CD4-positive, alpha-beta T cell treated with Interleukin-4 for 4 hours (primary cell): ENCODE results near the gene SREBF1.
A peak's percentile ranks its signal among the peaks of the same experiment; 100 is the strongest.

Source experiments
- DNase-seq: peaks from one replicate; pipeline ENCODE4 v3.0.0-alpha.2; 2020

Gene SREBF1

GRCh38 chr17:17822616-17823015 is 14.2 kb downstream of the SREBF1 start:
- DNase-seq, result no peak

- no peak for DNase-seq
Measured at GRCh38 chr17:17822189-17822588, 14.6 kb downstream of the SREBF1 start.

GRCh38 chr17:17820463-17821158 is 16.2 kb downstream of the SREBF1 start:
- no peak for DNase-seq

- DNase-seq, result no peak
Measured at GRCh38 chr17:17820046-17820445, 16.7 kb downstream of the SREBF1 start.

GRCh38 chr17:17819561-17819995 is 17.2 kb downstream of the SREBF1 start:
- DNase-seq, result peak; percentile 85

- DNase-seq, result no peak
Measured at GRCh38 chr17:17819111-17819510, 17.7 kb downstream of the SREBF1 start.

- DNase-seq, result no peak
Measured at GRCh38 chr17:17818088-17818526, 18.7 kb downstream of the SREBF1 start.

- DNase-seq, result no peak
Measured at GRCh38 chr17:17817552-17817947, 19.2 kb downstream of the SREBF1 start.

GRCh38 chr17:17816831-17817551 is 19.8 kb downstream of the SREBF1 start:
- DNase-seq, result no peak

- no peak for DNase-seq
Measured at GRCh38 chr17:17816240-17816814, 20.5 kb downstream of the SREBF1 start.

- DNase-seq, result no peak
Measured at GRCh38 chr17:17815436-17816200, 21.2 kb downstream of the SREBF1 start.

- DNase-seq, result no peak
Measured at GRCh38 chr17:17815062-17815406, 21.8 kb downstream of the SREBF1 start.

GRCh38 chr17:17814162-17815061 is 22.4 kb downstream of the SREBF1 start:
- no peak for DNase-seq

- no peak for DNase-seq
Measured at GRCh38 chr17:17813725-17814095, 23.1 kb downstream of the SREBF1 start.

- no peak for DNase-seq
Measured at GRCh38 chr17:17813055-17813724, 23.6 kb downstream of the SREBF1 start.

GRCh38 chr17:17812211-17813054 is 24.4 kb downstream of the SREBF1 start:
- DNase-seq, result peak; percentile 60

GRCh38 chr17:17811381-17812210 is 25.2 kb downstream of the SREBF1 start:
- no peak for DNase-seq

GRCh38 chr17:17810895-17811248 is 25.9 kb downstream of the SREBF1 start:
- DNase-seq, result no peak

GRCh38 chr17:17810084-17810894 is 26.5 kb downstream of the SREBF1 start:
- no peak for DNase-seq
